ENCODE data around the gene KDM4B. TPM values are rescaled to one million over a fixed set of nuclear protein-coding genes. Genes with fewer than 3 reads are reported as not detected.
A peak's percentile ranks its signal among the peaks of the same experiment; 100 is the strongest.

Gene KDM4B
- total RNA-seq, 6 experiments from 2014 or later = 17.0 to 27.2 (median 20.3) TPM

GRCh38 chr19:4980838-4981680, 12.1 kb downstream of the KDM4B start:
- Mint-ChIP-seq H3K4me3 (no peak overlapping the region), H3K36me3 (ENCODE audit: low read depth) (no peaks in the 10 kb centered on the region; the same call in 1 of the 2 replicates), H3K27me3 (ENCODE audit: insufficient read depth) (no peaks in the 10 kb centered on the region; the same call in 1 of the 2 replicates), H3K27ac (peak overlapping the region; percentile 56; the same call in 1 of the 2 replicates), H3K4me1 (ENCODE audit: low read depth) (peaks cover 43% of the 10 kb centered on the region), H3K9me3 (no peaks in the 10 kb centered on the region)
- no peak for DNase-seq
- peak; percentile 27; the same call in 1 of the 2 replicates for TF ChIP-seq CTCF (IDR thresholded peaks at IDR 0.05)

GRCh38 chr19:4981681-4981958, 12.7 kb downstream of the KDM4B start:
- Mint-ChIP-seq H3K9me3 (no peaks in the 10 kb centered on the region), H3K4me1 (ENCODE audit: low read depth) (peaks cover 38% of the 10 kb centered on the region), H3K4me3 (no peak overlapping the region), H3K36me3 (ENCODE audit: low read depth) (no peaks in the 10 kb centered on the region; the same call in 1 of the 2 replicates), H3K27me3 (ENCODE audit: insufficient read depth) (no peaks in the 10 kb centered on the region; the same call in 1 of the 2 replicates), H3K27ac (no peak overlapping the region)
- no peak for TF ChIP-seq CTCF (IDR thresholded peaks at IDR 0.05)
- DNase-seq = no peak

GRCh38 chr19:4983346-4984105, 14.6 kb downstream of the KDM4B start:
- TF ChIP-seq CTCF (IDR thresholded peaks at IDR 0.05) = no peak
- no peaks in the 10 kb centered on the region; the same call in 1 of the 2 replicates for H3K27me3 Mint-ChIP-seq (ENCODE audit: insufficient read depth)
- no peaks in the 10 kb centered on the region; the same call in 1 of the 2 replicates for H3K36me3 Mint-ChIP-seq (ENCODE audit: low read depth)
- H3K27ac Mint-ChIP-seq = no peak overlapping the region
- no peak overlapping the region for H3K4me3 Mint-ChIP-seq
- peaks cover 36% of the 10 kb centered on the region for H3K4me1 Mint-ChIP-seq (ENCODE audit: low read depth)
- DNase-seq = no peak
- no peaks in the 10 kb centered on the region for H3K9me3 Mint-ChIP-seq

- no peak for TF ChIP-seq CTCF (IDR thresholded peaks at IDR 0.05)
- H3K27me3 Mint-ChIP-seq (ENCODE audit: insufficient read depth) = no peaks in the 10 kb centered on the region; the same call in 1 of the 2 replicates
- no peak overlapping the region for H3K4me3 Mint-ChIP-seq
- no peak for DNase-seq
- H3K4me1 Mint-ChIP-seq (ENCODE audit: low read depth) = peaks cover 38% of the 10 kb centered on the region
- no peaks in the 10 kb centered on the region for H3K9me3 Mint-ChIP-seq
- no peak overlapping the region for H3K27ac Mint-ChIP-seq
- no peaks in the 10 kb centered on the region; the same call in 1 of the 2 replicates for H3K36me3 Mint-ChIP-seq (ENCODE audit: low read depth)
Observed at GRCh38 chr19:4984106-4984380, 15.1 kb downstream of the KDM4B start.

- no peak for TF ChIP-seq CTCF (IDR thresholded peaks at IDR 0.05)
- no peak overlapping the region for H3K4me3 Mint-ChIP-seq
- peaks cover 38% of the 10 kb centered on the region for H3K4me1 Mint-ChIP-seq (ENCODE audit: low read depth)
- no peaks in the 10 kb centered on the region for H3K9me3 Mint-ChIP-seq
- no peaks in the 10 kb centered on the region; the same call in 1 of the 2 replicates for H3K27me3 Mint-ChIP-seq (ENCODE audit: insufficient read depth)
- DNase-seq = no peak
- H3K27ac Mint-ChIP-seq = no peak overlapping the region
- H3K36me3 Mint-ChIP-seq (ENCODE audit: low read depth) = no peaks in the 10 kb centered on the region; the same call in 1 of the 2 replicates
Observed at GRCh38 chr19:4984438-4984990, 15.6 kb downstream of the KDM4B start.

All from HFFc6 (cell line).